PC-9 (cell line): ENCODE results near the gene GATA3. TPM values are rescaled to one million over a fixed set of nuclear protein-coding genes. Genes with fewer than 3 reads are reported as not detected.

Experiments
- BruUV-seq: library from RNA; stranded (reverse); fragments of 400-500 nt; replicated peaks from 2 replicates; lab custom pipeline; 2021; lab: Mats Ljungman, UMichigan
- CTCF ChIA-PET: fragments of 300-600 bp; sonication (Branson Sonifier 250); formaldehyde crosslinking; loops from one replicate; lab custom pipeline; 2022; ENCODE audit warnings: antibody characterized with exemption; lab: Charles Lee
- POLR2A ChIA-PET: fragments of 300-600 bp; sonication (Branson Sonifier 250); formaldehyde crosslinking; loops from one replicate; lab custom pipeline; 2022; ENCODE audit warnings: antibody characterized with exemption; ENCODE audit not compliant: unreplicated experiment; lab: Charles Lee
- DNase-seq, 2 experiments: peaks; one replicate each; pipeline versions ENCODE4 v3.0.0 to v3.0.0-alpha.2; 2015 to 2022; ENCODE audit warnings: mixed read lengths in 1 of 2
- H2AFZ ChIP-seq: fragments of 200-600 bp; sonication (generic); 2 replicates; pipeline ENCODE4 v1.8.1; 2017; ENCODE audit warnings: antibody characterized with exemption
- H3F3A ChIP-seq: fragments of 200-600 bp; sonication (generic); 2 replicates; pipeline ENCODE4 v1.8.1; 2017; ENCODE audit warnings: antibody characterized with exemption, mild to moderate bottlenecking, low read depth; ENCODE audit not compliant: insufficient read depth
- H3K27ac ChIP-seq: fragments of 200-600 bp; sonication (generic); 2 replicates; pipeline ENCODE4 v1.6.1; 2016; ENCODE audit warnings: mixed run types
- H3K27me3 ChIP-seq: fragments of 200-600 bp; sonication (generic); 2 replicates; pipeline ENCODE4 v1.6.1; 2016; ENCODE audit warnings: low read depth, mixed run types; ENCODE audit not compliant: insufficient read depth
- H3K36me3 ChIP-seq: fragments of 200-600 bp; sonication (generic); 2 replicates; pipeline ENCODE4 v1.6.1; 2016; ENCODE audit warnings: low read depth, mixed run types
- H3K4me1 ChIP-seq: fragments of 200-600 bp; sonication (generic); replicated peaks from 2 replicates; pipeline ENCODE4 v1.6.1; 2016; ENCODE audit warnings: mixed run types; ENCODE audit not compliant: insufficient read depth
- H3K4me2 ChIP-seq: fragments of 200-600 bp; sonication (generic); 2 replicates; pipeline ENCODE4 v1.6.1; 2017; ENCODE audit warnings: mixed run types
- H3K4me3 ChIP-seq: fragments of 200-600 bp; sonication (generic); 2 replicates; pipeline ENCODE4 v1.6.1; 2016; ENCODE audit warnings: mixed run types
- H3K79me2 ChIP-seq: fragments of 200-600 bp; sonication (generic); 2 replicates; pipeline ENCODE4 v1.6.1; 2017; ENCODE audit warnings: low read depth, mixed run types
- H3K9me2 ChIP-seq: fragments of 200-600 bp; sonication (generic); 2 replicates; pipeline ENCODE4 v1.8.1; 2017; ENCODE audit warnings: mild to moderate bottlenecking; ENCODE audit not compliant: insufficient read depth
- H3K9me3 ChIP-seq: fragments of 200-600 bp; sonication (generic); 2 replicates; pipeline ENCODE4 v1.8.1; 2016; ENCODE audit warnings: low read depth; ENCODE audit not compliant: insufficient read depth
- H4K20me1 ChIP-seq: fragments of 200-600 bp; sonication (generic); 2 replicates; pipeline ENCODE4 v1.8.1; 2017; ENCODE audit not compliant: insufficient read depth
- EZH2 ChIP-seq: fragments of 200-600 bp; sonication (generic); IDR thresholded peaks from 2 replicates; pipeline ENCODE4 v1.8.0; 2017; ENCODE audit warnings: antibody characterized with exemption, low read depth
- intact Hi-C: fragments of 100-400 bp; cut with micrococcal nuclease; formaldehyde crosslinking; loops from one replicate; pipeline ENCODE4 v1.10.0; 2022; ENCODE audit not compliant: unreplicated experiment
- total RNA-seq: library from RNA; stranded (reverse); gene quantifications from 2 replicates; pipeline ENCODE4 v1.2.3, GENCODE V29; 2021
- TF ChIP-seq, protein P1 (sequence below): fragments of 200-600 bp; sonication (generic); conservative IDR thresholded peaks from 2 replicates; pipeline ENCODE4 v1.6.1; 2017; ENCODE audit warnings: mixed run types, antibody characterized with exemption, mild to moderate bottlenecking, moderate library complexity

Gene GATA3
- total RNA-seq, 1 experiment from 2014 or later = 43.6 TPM

DNA sequence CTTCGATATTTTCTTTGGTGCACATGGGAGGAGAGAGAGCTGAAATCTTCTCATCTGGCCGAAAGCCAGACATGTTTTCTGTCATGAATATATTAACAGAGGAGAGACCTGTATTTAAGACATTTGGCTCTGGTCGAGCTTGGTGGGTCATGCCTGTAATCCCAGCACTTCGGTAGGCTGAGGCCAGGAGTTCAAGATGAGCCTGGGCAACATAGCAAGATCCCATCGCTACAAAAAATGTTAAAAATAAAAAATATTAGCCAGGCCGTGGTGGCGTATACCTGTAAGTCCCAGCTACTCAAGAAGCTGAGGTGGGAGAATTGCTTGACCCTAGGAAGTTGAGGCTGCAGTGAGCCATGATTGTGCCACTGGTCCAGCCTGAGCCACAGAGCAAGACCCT lies 21.9 kb upstream of the GATA3 start:
- CTCF ChIA-PET = interaction anchor here (0.6 kb wide), 1 partner anchor 34 kb away, joined by 3 read pairs; no protein-coding TSS in a partner anchor
- Histone ChIP-seq H3K9me2 (no peaks in the 10 kb centered on the region), H2AFZ (no peak overlapping the region), H3K27me3 (no peaks in the 10 kb centered on the region), H3K4me2 (no peak overlapping the region), H4K20me1 (no peaks in the 10 kb centered on the region), H3F3A (no peaks in the 10 kb centered on the region), H3K36me3 (no peaks in the 10 kb centered on the region), H3K9me3 (no peaks in the 10 kb centered on the region), H3K4me1 (no peaks in the 10 kb centered on the region), H3K27ac (no peak overlapping the region), H3K4me3 (no peak overlapping the region), H3K79me2 (no peaks in the 10 kb centered on the region)
- DNase-seq = no peak
- POLR2A ChIA-PET = no interaction called here
- TF ChIP-seq EZH2 = no peak
- TF ChIP-seq, protein P1, sequence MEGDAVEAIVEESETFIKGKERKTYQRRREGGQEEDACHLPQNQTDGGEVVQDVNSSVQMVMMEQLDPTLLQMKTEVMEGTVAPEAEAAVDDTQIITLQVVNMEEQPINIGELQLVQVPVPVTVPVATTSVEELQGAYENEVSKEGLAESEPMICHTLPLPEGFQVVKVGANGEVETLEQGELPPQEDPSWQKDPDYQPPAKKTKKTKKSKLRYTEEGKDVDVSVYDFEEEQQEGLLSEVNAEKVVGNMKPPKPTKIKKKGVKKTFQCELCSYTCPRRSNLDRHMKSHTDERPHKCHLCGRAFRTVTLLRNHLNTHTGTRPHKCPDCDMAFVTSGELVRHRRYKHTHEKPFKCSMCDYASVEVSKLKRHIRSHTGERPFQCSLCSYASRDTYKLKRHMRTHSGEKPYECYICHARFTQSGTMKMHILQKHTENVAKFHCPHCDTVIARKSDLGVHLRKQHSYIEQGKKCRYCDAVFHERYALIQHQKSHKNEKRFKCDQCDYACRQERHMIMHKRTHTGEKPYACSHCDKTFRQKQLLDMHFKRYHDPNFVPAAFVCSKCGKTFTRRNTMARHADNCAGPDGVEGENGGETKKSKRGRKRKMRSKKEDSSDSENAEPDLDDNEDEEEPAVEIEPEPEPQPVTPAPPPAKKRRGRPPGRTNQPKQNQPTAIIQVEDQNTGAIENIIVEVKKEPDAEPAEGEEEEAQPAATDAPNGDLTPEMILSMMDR = no peak
- intact Hi-C loops = no loop called here
- BruUV-seq = no TSS peak

DNA sequence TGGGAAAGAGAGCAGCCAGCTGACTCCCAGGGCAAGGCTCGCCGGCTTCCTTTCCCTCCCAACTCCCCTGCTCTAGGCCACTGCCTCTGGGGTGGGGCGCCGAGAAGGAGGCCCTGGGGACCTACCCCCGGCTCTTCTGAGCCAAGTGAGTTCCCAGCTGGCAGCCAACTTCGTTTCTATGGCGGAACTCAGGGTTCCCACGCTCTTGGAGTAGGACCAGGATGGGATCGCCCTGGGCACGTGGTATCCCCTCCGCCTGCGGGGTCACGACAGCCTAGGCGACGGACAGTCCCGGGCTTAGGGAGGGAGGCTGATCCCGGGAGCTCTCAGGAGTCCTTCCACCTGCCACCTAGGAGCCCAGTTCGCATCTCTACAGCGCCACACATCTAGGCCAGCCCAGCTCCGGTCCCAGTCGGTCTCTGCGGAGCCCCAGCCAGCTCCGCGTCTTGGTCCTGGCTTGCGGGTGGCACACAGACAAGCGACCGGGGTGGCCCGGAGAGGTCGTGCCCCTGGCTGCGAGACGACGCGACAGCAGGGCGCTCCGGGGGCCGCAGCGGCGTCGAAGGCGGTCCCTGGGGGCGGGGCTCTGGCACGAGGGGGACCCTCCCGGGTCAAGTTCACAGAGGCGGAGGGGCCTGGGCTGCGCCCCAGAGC lies 20.5 kb upstream of the GATA3 start:
- H3K79me2 ChIP-seq = no peaks in the 10 kb centered on the region
- H3F3A ChIP-seq = no peaks in the 10 kb centered on the region
- DNase-seq = no peak
- H3K9me3 ChIP-seq = no peaks in the 10 kb centered on the region
- intact Hi-C loops = no loop called here
- H3K4me2 ChIP-seq = no peak overlapping the region
- H3K4me1 ChIP-seq = no peaks in the 10 kb centered on the region
- H3K9me2 ChIP-seq = no peaks in the 10 kb centered on the region
- ChIA-PET POLR2A (no interaction called here), CTCF (no interaction called here)
- no peaks in the 10 kb centered on the region for H4K20me1 ChIP-seq
- H3K4me3 ChIP-seq = no peak overlapping the region
- H3K27ac ChIP-seq = no peak overlapping the region
- no TSS peak for BruUV-seq
- H2AFZ ChIP-seq = no peak overlapping the region
- TF ChIP-seq EZH2 = no peak
- TF ChIP-seq, protein P1 = no peak
- no peaks in the 10 kb centered on the region for H3K27me3 ChIP-seq
- H3K36me3 ChIP-seq = no peaks in the 10 kb centered on the region

DNA sequence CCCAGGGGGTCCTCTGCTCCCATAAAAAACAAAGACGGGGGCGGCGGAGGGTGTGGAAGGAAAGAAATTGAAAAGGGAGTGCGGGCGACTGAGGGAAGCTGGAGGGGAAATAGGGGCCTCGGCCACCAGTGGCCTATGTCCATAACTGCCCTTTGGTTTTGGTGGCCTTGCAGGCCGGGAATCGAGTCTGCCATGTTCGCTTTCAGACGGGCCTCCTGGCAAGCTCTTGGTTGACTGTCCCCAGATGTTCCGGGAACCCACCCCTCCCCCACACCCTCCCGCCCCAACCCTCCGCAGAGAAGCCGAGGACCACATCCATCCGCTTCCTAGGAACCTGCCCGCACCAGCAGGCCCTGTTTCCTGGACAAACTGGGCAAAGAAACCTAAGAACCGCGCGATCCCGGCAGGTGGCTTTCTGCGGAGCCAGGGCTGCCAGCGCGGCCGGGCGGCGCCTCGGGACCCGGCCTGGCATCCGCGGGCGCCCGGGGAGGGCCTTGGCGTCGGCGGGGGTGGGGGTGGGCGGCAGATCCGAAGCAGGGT lies 20.0 kb upstream of the GATA3 start:
- CTCF ChIA-PET = no interaction called here
- Histone ChIP-seq H3K4me3 (no peak overlapping the region), H3K36me3 (no peaks in the 10 kb centered on the region), H3K9me3 (no peaks in the 10 kb centered on the region), H3K4me2 (peak overlapping the region; percentile 16; the same call in 1 of the 2 replicates), H4K20me1 (no peaks in the 10 kb centered on the region), H3K79me2 (no peaks in the 10 kb centered on the region), H3K27ac (no peak overlapping the region), H3K27me3 (no peaks in the 10 kb centered on the region), H3K4me1 (no peaks in the 10 kb centered on the region), H3F3A (no peaks in the 10 kb centered on the region), H2AFZ (no peak overlapping the region), H3K9me2 (no peaks in the 10 kb centered on the region)
- POLR2A ChIA-PET = no interaction called here
- BruUV-seq = no TSS peak
- TF ChIP-seq EZH2 = no peak
- TF ChIP-seq, protein P1 = no peak
- no peak for DNase-seq
- intact Hi-C loops = no loop called here
